H1 (cell line): ENCODE results near the gene TRAPPC6A. TPM values are rescaled to one million over a fixed set of nuclear protein-coding genes. Genes with fewer than 3 reads are reported as not detected.
A peak's percentile ranks its signal among the peaks of the same experiment; 100 is the strongest.

Experiments
- CTCF ChIA-PET: fragments of 300-600 bp; sonication (Branson Sonifier 250); formaldehyde crosslinking; loops from one replicate; lab custom pipeline; 2021; ENCODE audit not compliant: partially characterized antibody; lab: Charles Lee
- POLR2A ChIA-PET: fragments of 300-600 bp; sonication (Branson Sonifier 250); formaldehyde crosslinking; loops from one replicate; lab custom pipeline; 2021; ENCODE audit warnings: inconsistent platforms; ENCODE audit not compliant: partially characterized antibody; lab: Charles Lee
- DNase-seq, 2 experiments: peaks; one replicate each; pipeline versions ENCODE4 v3.0.0 to v3.0.0-alpha.2; 2010 to 2022; ENCODE audit warnings: low spot score in 2 of 2, low read depth in 1 of 2, mixed read lengths in 1 of 2
- FAIRE-seq: peaks from 2 replicates; lab custom pipeline; 2011; peaks lifted over from hg19 to GRCh38; lab: Jason Lieb, UNC
- H2AFZ ChIP-seq: 2 replicates; pipeline ENCODE4 v1.8.1; 2012; ENCODE audit warnings: low read length, inconsistent platforms
- H2AK5ac ChIP-seq: 2 replicates; pipeline ENCODE4 v1.6.1; 2013; ENCODE audit warnings: low read depth, low read length
- H2BK120ac ChIP-seq: replicated peaks from 2 replicates; pipeline ENCODE3; 2013; ENCODE audit warnings: low read depth, low read length, inconsistent platforms
- H2BK12ac ChIP-seq: 2 replicates; pipeline ENCODE4 v1.6.1; 2013; ENCODE audit warnings: low read depth, low read length
- H2BK15ac ChIP-seq: 2 replicates; pipeline ENCODE4 v1.6.1; 2013; ENCODE audit warnings: low read length
- H2BK20ac ChIP-seq: 2 replicates; pipeline ENCODE4 v1.6.1; 2013; ENCODE audit warnings: low read length
- H2BK5ac ChIP-seq: 2 replicates; pipeline ENCODE4 v1.6.1; 2013; ENCODE audit warnings: low read depth, low read length
- H3K14ac ChIP-seq: 2 replicates; pipeline ENCODE4 v1.6.1; 2013; ENCODE audit warnings: inconsistent platforms; ENCODE audit not compliant: insufficient read length
- H3K18ac ChIP-seq: 2 replicates; pipeline ENCODE4 v1.6.1; 2013; ENCODE audit warnings: low read length; ENCODE audit errors: extremely low read depth
- H3K23ac ChIP-seq: 2 replicates; pipeline ENCODE4 v1.6.1; 2013; ENCODE audit warnings: inconsistent platforms; ENCODE audit not compliant: insufficient read length
- H3K23me2 ChIP-seq: 2 replicates; pipeline ENCODE4 v1.6.1; 2013; ENCODE audit warnings: low read depth, low read length
- H3K27ac ChIP-seq: 2 replicates; pipeline ENCODE4 v1.6.1; 2011; ENCODE audit warnings: low read depth, low read length, inconsistent platforms
- H3K27me3 ChIP-seq, 4 experiments: replicated peaks in 1 of 4; 1 replicate in 1 of 4; 2 replicates in 3 of 4; pipeline versions ENCODE4 v1.6.1 to v1.8.1; 2011 to 2013; ENCODE audit warnings: low read length in 3 of 4, mild to moderate bottlenecking in 3 of 4, inconsistent platforms in 2 of 4, mixed read lengths in 2 of 4, moderate library complexity in 1 of 4; ENCODE audit not compliant: control insufficient read depth in 3 of 4, insufficient read depth in 3 of 4; ENCODE audit errors: extremely low read depth in 1 of 4
- H3K36me3 ChIP-seq, 4 experiments: 2 replicates each; pipeline versions ENCODE4 v1.6.1 to v1.8.1; 2011 to 2013; ENCODE audit warnings: mild to moderate bottlenecking in 4 of 4, low read length in 3 of 4, moderate library complexity in 2 of 4, control low read depth in 1 of 4, inconsistent platforms in 1 of 4; ENCODE audit not compliant: insufficient read depth in 4 of 4, control insufficient read depth in 2 of 4
- H3K4ac ChIP-seq: replicated peaks from 2 replicates; pipeline ENCODE3; 2013; ENCODE audit warnings: low read length, low read depth, mixed read lengths, inconsistent platforms; ENCODE audit not compliant: insufficient read length
- H3K4me1 ChIP-seq, 4 experiments: replicated peaks in 1 of 4; 1 replicate in 1 of 4; 2 replicates in 3 of 4; pipeline versions ENCODE4 v1.6.1 to v1.8.1; 2011 to 2013; ENCODE audit warnings: low read length in 3 of 4, inconsistent platforms in 2 of 4, mixed read lengths in 1 of 4; ENCODE audit not compliant: insufficient read depth in 4 of 4, control insufficient read depth in 3 of 4
- H3K4me2 ChIP-seq, 2 experiments: 2 replicates each; pipeline versions ENCODE4 v1.6.1 to v1.8.1; 2011 to 2013; ENCODE audit warnings: low read depth in 2 of 2, low read length in 2 of 2, control low read depth in 1 of 2, inconsistent platforms in 1 of 2, mild to moderate bottlenecking in 1 of 2; ENCODE audit not compliant: insufficient read depth in 1 of 2
- H3K4me3 ChIP-seq, 4 experiments: fragments of 200-600, 300-600 bp in 1 of 4; sonication (generic), shearing (Covaris generic), sonication (Bioruptor Twin) in 1 of 4; 2 replicates each; pipeline versions ENCODE4 v1.5.1 to v1.8.1; 2011 to 2016; ENCODE audit warnings: low read length in 4 of 4, low read depth in 3 of 4, control low read depth in 2 of 4, inconsistent platforms in 2 of 4, mild to moderate bottlenecking in 2 of 4, mixed read lengths in 1 of 4, moderate library complexity in 1 of 4; ENCODE audit not compliant: insufficient read depth in 2 of 4; ENCODE audit errors: extremely low read depth in 1 of 4
- H3K56ac ChIP-seq: replicated peaks from 2 replicates; pipeline ENCODE3; 2013; ENCODE audit warnings: low read depth, mild to moderate bottlenecking, mixed read lengths, low read length, inconsistent platforms; ENCODE audit not compliant: insufficient read length
- H3K79me1 ChIP-seq: 2 replicates; pipeline ENCODE4 v1.6.1; 2013; ENCODE audit warnings: low read depth, low read length, control low read depth
- H3K79me2 ChIP-seq, 2 experiments: 2 replicates each; pipeline versions ENCODE4 v1.6.1 to v1.8.1; 2012 to 2013; ENCODE audit warnings: low read length in 2 of 2, mild to moderate bottlenecking in 2 of 2, inconsistent platforms in 1 of 2; ENCODE audit not compliant: insufficient read depth in 2 of 2, control insufficient read depth in 1 of 2
- H3K9ac ChIP-seq, 4 experiments: replicated peaks in 1 of 4; 1 replicate in 1 of 4; 2 replicates in 3 of 4; pipeline versions ENCODE4 v1.6.1 to v1.8.1; 2011 to 2013; ENCODE audit warnings: low read depth in 3 of 4, low read length in 3 of 4, control low read depth in 2 of 4, mild to moderate bottlenecking in 2 of 4, moderate library complexity in 2 of 4, inconsistent platforms in 1 of 4; ENCODE audit errors: extremely low read depth in 1 of 4
- H3K9me3 ChIP-seq, 2 experiments: 2 replicates each; pipeline versions ENCODE4 v1.6.1 to v1.8.1; 2012 to 2013; ENCODE audit warnings: mild to moderate bottlenecking in 2 of 2, moderate library complexity in 2 of 2, control low read depth in 1 of 2, inconsistent platforms in 1 of 2, low read depth in 1 of 2, low read length in 1 of 2, mixed read lengths in 1 of 2; ENCODE audit not compliant: insufficient read depth in 2 of 2
- H4K20me1 ChIP-seq, 2 experiments: replicated peaks in 1 of 2; 2 replicates each; pipeline versions ENCODE3 to v1.8.1; 2011 to 2013; ENCODE audit warnings: inconsistent platforms in 2 of 2, low read length in 2 of 2, mild to moderate bottlenecking in 1 of 2; ENCODE audit not compliant: insufficient read depth in 2 of 2, control insufficient read depth in 1 of 2
- H4K5ac ChIP-seq: 2 replicates; pipeline ENCODE4 v1.6.1; 2013; ENCODE audit warnings: low read length, low read depth, mixed read lengths, inconsistent platforms; ENCODE audit not compliant: insufficient read length
- H4K8ac ChIP-seq: 2 replicates; pipeline ENCODE4 v1.8.0; 2013; ENCODE audit warnings: mild to moderate bottlenecking, moderate library complexity, low read length, inconsistent platforms; ENCODE audit not compliant: insufficient read depth; ENCODE audit errors: extremely low read depth
- H4K91ac ChIP-seq: replicated peaks from 2 replicates; pipeline ENCODE3; 2013; ENCODE audit warnings: low read length, mixed read lengths, inconsistent platforms; ENCODE audit not compliant: insufficient read length
- ATF2 ChIP-seq: IDR thresholded peaks from 2 replicates; pipeline ENCODE4 v1.6.1; 2012; ENCODE audit warnings: low read length, inconsistent platforms
- KDM4A ChIP-seq: IDR thresholded peaks from one replicate; pipeline ENCODE4 v1.7.1; 2012; ENCODE audit warnings: low read depth, mild to moderate bottlenecking, moderate library complexity, low read length, inconsistent platforms; ENCODE audit not compliant: severe bottlenecking
- SIX5 ChIP-seq: IDR thresholded peaks from 2 replicates; pipeline ENCODE4 v1.6.1; 2011; ENCODE audit warnings: mild to moderate bottlenecking, low read depth, low read length
- SRF ChIP-seq: IDR thresholded peaks from 2 replicates; pipeline ENCODE4 v1.6.1; 2011; ENCODE audit warnings: mild to moderate bottlenecking, low read depth, low read length, moderate library complexity
- WGBS, 2 experiments: shearing (Covaris generic) in 1 of 2; methylation state at CpG; one replicate each; pipeline versions ENCODE4 v1.1.6 to v1.1.7; 2013 to 2015; ENCODE audit warnings: low lambda C conversion rate in 2 of 2, mixed read lengths in 2 of 2, inconsistent platforms in 1 of 2, low coverage in 1 of 2, missing lambda C conversion rate in 1 of 2; ENCODE audit not compliant: insufficient replicate concordance in 2 of 2, insufficient coverage in 1 of 2, insufficient read length in 1 of 2; ENCODE audit errors: extremely low coverage in 1 of 2, missing lambda C conversion rate in 1 of 2; 5-methylcytosine and 5-hydroxymethylcytosine counted together
- polyA plus RNA-seq, 7 experiments: library from polyadenylated mRNA; depleted of rRNA in 3 of 7; stranded (reverse) in 5 of 7; unstranded in 2 of 7; fragments of >200 nt in 5 of 7; fragments of 200-250 nt in 2 of 7; gene quantifications; 1 replicate in 5 of 7; 2 replicates in 1 of 7; 4 replicates in 1 of 7; pipeline versions ENCODE4 v1.2.1 to v1.2.3, GENCODE V29; 2011 to 2013; ENCODE audit warnings: missing spikeins in 2 of 7, mixed read lengths in 2 of 7
- total RNA-seq: library from RNA; stranded (reverse); fragmentation: NEBNext Ultra II Directional; extraction: Animal tissue kit (Norgen Biotek cat#: 25700); gene quantifications from 2 replicates; pipeline ENCODE4 v1.2.1, GENCODE V29; 2021

The TRAPPC6A gene
- total and polyA plus RNA-seq, 2 of the 8 experiments (the other 6 are each of a cell fraction or from before 2014, with no cell fraction given) = 31.8 to 130 TPM

DNA sequence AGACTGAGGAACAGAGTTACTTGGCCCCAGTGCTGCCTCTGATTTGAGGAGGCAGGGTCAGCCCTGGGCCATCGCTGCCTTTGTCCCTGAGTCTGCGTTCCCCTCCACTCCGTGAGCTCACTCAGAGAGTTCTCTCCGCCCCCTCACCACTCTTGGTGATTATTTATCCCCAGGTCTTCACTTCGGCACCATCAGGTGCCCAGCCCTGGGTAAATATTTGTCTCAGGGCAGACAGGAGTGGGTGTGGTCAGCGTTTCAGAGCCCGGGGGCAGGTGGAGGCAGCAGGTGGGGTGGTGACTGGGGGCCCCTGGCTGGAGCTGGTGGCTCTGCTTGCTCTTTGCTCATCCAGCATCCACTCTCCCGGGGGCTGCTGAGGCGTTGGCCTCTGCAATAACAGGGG is 64.4 kb downstream of the TRAPPC6A start:
- 80% methylated on average over 9 of the region's 9 CpGs; no CpG with 5 or more reads in 1 of the 2 experiments for WGBS, 2 experiments
- Histone ChIP-seq H4K91ac (no peak overlapping the region), H2BK12ac (no peak overlapping the region), H3K27me3 (no peaks in the 10 kb centered on the region), H3K79me1 (peaks cover 44% of the 10 kb centered on the region), H3K23me2 (no peaks in the 10 kb centered on the region), H2BK120ac (no peak overlapping the region), H3K4me3 (no peak overlapping the region), H4K20me1 (peaks cover 38 to 42% of the 10 kb centered on the region in 2 experiments), H3K4ac (no peak overlapping the region), H3K14ac (no peak overlapping the region), H3K9me3 (no peaks in the 10 kb centered on the region), H4K5ac (no peak overlapping the region), H3K79me2 (peaks cover 6 to 87% of the 10 kb centered on the region in 2 experiments), H3K27ac (no peak overlapping the region), H3K36me3 (no peaks in the 10 kb centered on the region), H3K18ac (no peak overlapping the region), H3K56ac (no peak overlapping the region), H3K4me1 (peaks cover 0 to 21% (median 4%) of the 10 kb centered on the region in 4 experiments; a peak in 6 of 7 replicates), H3K9ac (peak overlapping the region in 1 of 4 experiments; percentile 17; a peak in 1 of 7 replicates), H2BK5ac (no peak overlapping the region), H3K4me2 (no peak overlapping the region), H4K8ac (no peak overlapping the region), H2AK5ac (no peak overlapping the region), H2BK15ac (no peak overlapping the region), H3K23ac (no peak overlapping the region), H2BK20ac (no peak overlapping the region), H2AFZ (no peak overlapping the region)
- no peak for FAIRE-seq
- ChIA-PET POLR2A (interaction anchor here (1.1 to 2.6 kb wide), 6 partner anchors 9 to 34 kb away, joined by 3 to 6 read pairs (median 5); partner anchors contain the start of genes GEMIN7 and PPP1R37), CTCF (interaction anchor here (0.8 to 8.6 kb wide), 7 partner anchors 11 to 424 kb away, joined by 3 to 73 read pairs (median 4); no protein-coding TSS in a partner anchor)
- DNase-seq = no peak
- no peak for TF ChIP-seq KDM4A
- no peak for TF ChIP-seq SRF
- TF ChIP-seq ATF2 = no peak
- TF ChIP-seq SIX5 = no peak
